WTC11 (cell line): ENCODE results near the gene VCAN. TPM values are rescaled to one million over a fixed set of nuclear protein-coding genes. Genes with fewer than 3 reads are reported as not detected.

Experiments
- ATAC-seq: fragments of 200-7000 bp; cut with Tn5 transposase; 2 replicates; pipeline ENCODE4 v1.10.0; 2021; ENCODE audit warnings: mild to moderate bottlenecking, moderate library complexity
- CTCF ChIA-PET: fragments of 300-600 bp; sonication (Branson Sonifier 250); formaldehyde crosslinking; loops from one replicate; lab custom pipeline; 2021; ENCODE audit warnings: antibody characterized with exemption; lab: Charles Lee
- POLR2A ChIA-PET: fragments of 350-600 bp; sonication (Branson Sonifier 250); formaldehyde crosslinking; loops from one replicate; lab custom pipeline; 2021; ENCODE audit warnings: antibody characterized with exemption; lab: Charles Lee
- DNase-seq: peaks from one replicate; pipeline ENCODE4 v3.0.0; 2021; ENCODE audit warnings: low spot score
- H3K27ac Mint-ChIP-seq: 2 replicates; pipeline ENCODE4 v1.8.0; 2021; ENCODE audit warnings: mixed read lengths
- H3K27me3 Mint-ChIP-seq: 2 replicates; pipeline ENCODE4 v1.8.0; 2021; ENCODE audit warnings: low read depth, mild to moderate bottlenecking, moderate library complexity, mixed read lengths
- H3K36me3 Mint-ChIP-seq: 2 replicates; pipeline ENCODE4 v1.8.0; 2021; ENCODE audit warnings: mixed read lengths
- H3K4me1 Mint-ChIP-seq: 2 replicates; pipeline ENCODE4 v1.8.0; 2022; ENCODE audit warnings: mixed read lengths
- H3K4me3 Mint-ChIP-seq: 2 replicates; pipeline ENCODE4 v1.8.0; 2021; ENCODE audit warnings: mild to moderate bottlenecking, moderate library complexity, mixed read lengths
- H3K9me3 Mint-ChIP-seq: 2 replicates; pipeline ENCODE4 v1.8.0; 2021; ENCODE audit warnings: mixed read lengths
- ATF2 ChIP-seq: sonication (generic); formaldehyde crosslinking; IDR thresholded peaks from 2 replicates; pipeline ENCODE4 v1.8.1; 2022; ENCODE audit warnings: low read depth, missing genetic modification reagents, borderline replicate concordance
- ATF6 ChIP-seq: sonication (generic); formaldehyde crosslinking; IDR thresholded peaks from 2 replicates; pipeline ENCODE4 v1.8.1; 2023; ENCODE audit warnings: mild to moderate bottlenecking, missing genetic modification reagents
- CBFB ChIP-seq: sonication (generic); formaldehyde crosslinking; IDR thresholded peaks from 2 replicates; pipeline ENCODE4 v1.8.1; 2022; ENCODE audit warnings: mild to moderate bottlenecking, low read depth, missing genetic modification reagents
- E2F4 ChIP-seq: sonication (generic); formaldehyde crosslinking; IDR thresholded peaks from 2 replicates; pipeline ENCODE4 v1.8.1; 2022; ENCODE audit warnings: low read depth, mild to moderate bottlenecking, moderate library complexity, missing genetic modification reagents, borderline replicate concordance
- ELF4 ChIP-seq: sonication (generic); formaldehyde crosslinking; IDR thresholded peaks from 2 replicates; pipeline ENCODE4 v1.8.1; 2022; ENCODE audit warnings: low read depth, mild to moderate bottlenecking, moderate library complexity, missing genetic modification reagents
- ETV6 ChIP-seq: sonication (generic); formaldehyde crosslinking; IDR thresholded peaks from 2 replicates; pipeline ENCODE4 v1.8.1; 2022; ENCODE audit warnings: mild to moderate bottlenecking, missing genetic modification reagents
- FOXK1 ChIP-seq: sonication (generic); formaldehyde crosslinking; IDR thresholded peaks from 2 replicates; pipeline ENCODE4 v1.8.0; 2022; ENCODE audit warnings: mild to moderate bottlenecking, moderate library complexity, missing genetic modification reagents
- FOXP1 ChIP-seq: sonication (generic); formaldehyde crosslinking; IDR thresholded peaks from 2 replicates; pipeline ENCODE4 v1.8.0; 2022; ENCODE audit warnings: missing genetic modification reagents, mild to moderate bottlenecking, moderate library complexity, borderline replicate concordance
- GTF2I ChIP-seq: fragments of 250-450 bp; sonication (Bioruptor Pico); conservative IDR thresholded peaks from 2 replicates; pipeline ENCODE4 v1.4.0; 2021; ENCODE audit warnings: mild to moderate bottlenecking
- SP1 ChIP-seq: sonication (generic); formaldehyde crosslinking; conservative IDR thresholded peaks from 2 replicates; pipeline ENCODE4 v1.8.1; 2022; ENCODE audit warnings: missing genetic modification reagents
- TEAD4 ChIP-seq: sonication (generic); formaldehyde crosslinking; IDR thresholded peaks from 2 replicates; pipeline ENCODE4 v1.8.0; 2022; ENCODE audit warnings: mild to moderate bottlenecking, missing genetic modification reagents
- ZNF138 ChIP-seq: sonication (generic); formaldehyde crosslinking; conservative IDR thresholded peaks from 2 replicates; pipeline ENCODE4 v1.8.1; 2022; ENCODE audit warnings: mild to moderate bottlenecking, moderate library complexity, missing genetic modification reagents
- ZNF219 ChIP-seq: sonication (generic); formaldehyde crosslinking; IDR thresholded peaks from 2 replicates; pipeline ENCODE4 v1.8.0; 2023; ENCODE audit warnings: missing genetic modification reagents, mild to moderate bottlenecking, borderline replicate concordance
- ZNF416 ChIP-seq: fragments of 250-450 bp; sonication (Bioruptor Pico); IDR thresholded peaks from 2 replicates; pipeline ENCODE4 v1.9.0; 2021; ENCODE audit warnings: mild to moderate bottlenecking, inconsistent platforms
- ZNF512 ChIP-seq: sonication (generic); formaldehyde crosslinking; IDR thresholded peaks from 2 replicates; pipeline ENCODE4 v1.8.1; 2022; ENCODE audit warnings: missing genetic modification reagents, borderline replicate concordance
- total RNA-seq: library from RNA; stranded (reverse); gene quantifications from 3 replicates; pipeline ENCODE4 v1.2.3, GENCODE V29; 2021
- TF ChIP-seq, protein P1 (sequence below): sonication (generic); formaldehyde crosslinking; IDR thresholded peaks from 2 replicates; pipeline ENCODE4 v1.8.1; 2022; ENCODE audit warnings: mild to moderate bottlenecking, missing genetic modification reagents, moderate library complexity, borderline replicate concordance
- TF ChIP-seq, protein P2 (sequence below): sonication (generic); formaldehyde crosslinking; IDR thresholded peaks from 2 replicates; pipeline ENCODE4 v1.8.1; 2023; ENCODE audit warnings: mild to moderate bottlenecking, moderate library complexity, missing genetic modification reagents
- TF ChIP-seq, protein P3 (sequence below): fragments of 250-450 bp; sonication (Bioruptor Pico); IDR thresholded peaks from 2 replicates; pipeline ENCODE4 v1.9.0; 2021; ENCODE audit warnings: moderate library complexity, mild to moderate bottlenecking, inconsistent platforms, borderline replicate concordance
- TF ChIP-seq, protein P4 (sequence below): sonication (generic); formaldehyde crosslinking; IDR thresholded peaks from 2 replicates; pipeline ENCODE4 v1.8.1; 2023; ENCODE audit warnings: mild to moderate bottlenecking, missing genetic modification reagents, borderline replicate concordance

The VCAN gene
- total RNA-seq, 1 experiment from 2014 or later: 276 TPM

DNA sequence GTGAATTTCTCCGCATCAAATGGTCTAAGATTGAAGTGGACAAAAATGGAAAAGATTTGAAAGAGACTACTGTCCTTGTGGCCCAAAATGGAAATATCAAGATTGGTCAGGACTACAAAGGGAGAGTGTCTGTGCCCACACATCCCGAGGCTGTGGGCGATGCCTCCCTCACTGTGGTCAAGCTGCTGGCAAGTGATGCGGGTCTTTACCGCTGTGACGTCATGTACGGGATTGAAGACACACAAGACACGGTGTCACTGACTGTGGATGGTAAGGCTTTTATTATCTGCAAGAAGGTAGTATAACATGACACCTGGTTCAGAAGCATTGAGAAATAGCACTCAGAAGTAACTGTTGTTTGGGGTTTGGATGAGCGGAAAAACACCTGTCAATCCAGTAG lies 18.7 kb downstream of the VCAN start (continued):
- TF ChIP-seq, protein P1, sequence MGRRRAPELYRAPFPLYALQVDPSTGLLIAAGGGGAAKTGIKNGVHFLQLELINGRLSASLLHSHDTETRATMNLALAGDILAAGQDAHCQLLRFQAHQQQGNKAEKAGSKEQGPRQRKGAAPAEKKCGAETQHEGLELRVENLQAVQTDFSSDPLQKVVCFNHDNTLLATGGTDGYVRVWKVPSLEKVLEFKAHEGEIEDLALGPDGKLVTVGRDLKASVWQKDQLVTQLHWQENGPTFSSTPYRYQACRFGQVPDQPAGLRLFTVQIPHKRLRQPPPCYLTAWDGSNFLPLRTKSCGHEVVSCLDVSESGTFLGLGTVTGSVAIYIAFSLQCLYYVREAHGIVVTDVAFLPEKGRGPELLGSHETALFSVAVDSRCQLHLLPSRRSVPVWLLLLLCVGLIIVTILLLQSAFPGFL (CRISPR knock-in tag): no peak

DNA sequence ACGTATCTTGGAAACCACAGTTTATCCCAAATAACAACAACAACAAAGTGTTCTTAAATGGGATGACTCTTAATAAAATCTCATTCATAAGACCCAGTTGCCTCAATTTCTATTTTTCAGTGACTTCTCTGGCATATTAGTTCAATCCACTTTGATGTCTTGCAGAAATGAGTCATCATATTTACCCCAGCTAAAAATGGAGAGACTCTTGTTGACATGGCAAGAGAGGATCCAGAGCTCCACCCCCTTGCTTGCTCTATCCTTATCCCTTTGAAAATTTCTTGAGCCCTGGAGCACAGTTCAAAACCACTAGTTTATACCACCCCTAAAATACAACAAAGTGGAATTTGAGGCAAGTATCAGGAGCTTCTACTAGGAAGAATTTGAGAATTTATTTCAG lies 20.8 kb downstream of the VCAN start:
- Mint-ChIP-seq H3K4me1 (peaks cover 51% of the 10 kb centered on the region), H3K27ac (peak overlapping the region; percentile 77; the same call in 1 of the 2 replicates), H3K4me3 (no peak overlapping the region), H3K9me3 (no peaks in the 10 kb centered on the region), H3K36me3 (peaks cover 60% of the 10 kb centered on the region), H3K27me3 (no peaks in the 10 kb centered on the region)
- POLR2A ChIA-PET: no interaction called here
- CTCF ChIA-PET: no interaction called here
- ATAC-seq (no peak), DNase-seq (no peak)
- TF ChIP-seq E2F4 (no peak), ZNF416 (CRISPR knock-in tag) (no peak), CBFB (CRISPR knock-in tag) (no peak), ZNF138 (no peak), ATF2 (no peak), ZNF512 (CRISPR knock-in tag) (no peak), ATF6 (CRISPR knock-in tag) (no peak), FOXK1 (CRISPR knock-in tag) (no peak), SP1 (CRISPR knock-in tag) (no peak), ETV6 (CRISPR knock-in tag) (no peak), ZNF219 (CRISPR knock-in tag) (no peak), GTF2I (no peak)
- TF ChIP-seq, protein P2, sequence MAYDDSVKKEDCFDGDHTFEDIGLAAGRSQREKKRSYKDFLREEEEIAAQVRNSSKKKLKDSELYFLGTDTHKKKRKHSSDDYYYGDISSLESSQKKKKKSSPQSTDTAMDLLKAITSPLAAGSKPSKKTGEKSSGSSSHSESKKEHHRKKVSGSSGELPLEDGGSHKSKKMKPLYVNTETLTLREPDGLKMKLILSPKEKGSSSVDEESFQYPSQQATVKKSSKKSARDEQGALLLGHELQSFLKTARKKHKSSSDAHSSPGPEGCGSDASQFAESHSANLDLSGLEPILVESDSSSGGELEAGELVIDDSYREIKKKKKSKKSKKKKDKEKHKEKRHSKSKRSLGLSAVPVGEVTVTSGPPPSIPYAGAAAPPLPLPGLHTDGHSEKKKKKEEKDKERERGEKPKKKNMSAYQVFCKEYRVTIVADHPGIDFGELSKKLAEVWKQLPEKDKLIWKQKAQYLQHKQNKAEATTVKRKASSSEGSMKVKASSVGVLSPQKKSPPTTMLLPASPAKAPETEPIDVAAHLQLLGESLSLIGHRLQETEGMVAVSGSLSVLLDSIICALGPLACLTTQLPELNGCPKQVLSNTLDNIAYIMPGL: no peak

DNA sequence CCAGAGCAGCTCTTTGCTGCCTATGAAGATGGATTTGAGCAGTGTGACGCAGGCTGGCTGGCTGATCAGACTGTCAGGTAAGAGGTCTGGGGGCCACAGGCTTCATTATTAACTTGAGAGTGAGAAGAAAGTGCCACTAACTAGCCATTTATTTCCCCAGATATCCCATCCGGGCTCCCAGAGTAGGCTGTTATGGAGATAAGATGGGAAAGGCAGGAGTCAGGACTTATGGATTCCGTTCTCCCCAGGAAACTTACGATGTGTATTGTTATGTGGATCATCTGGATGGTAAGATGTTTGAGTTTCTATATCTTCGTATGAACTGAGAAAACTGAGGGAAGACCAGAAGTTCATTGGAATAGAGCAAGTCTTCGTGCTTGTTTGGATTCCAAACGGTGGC lies 22.1 kb downstream of the VCAN start:
- H3K27me3 Mint-ChIP-seq: no peaks in the 10 kb centered on the region
- H3K4me3 Mint-ChIP-seq: peak overlapping the region; percentile 32; the same call in 1 of the 2 replicates
- DNase-seq: no peak
- POLR2A ChIA-PET: no interaction called here
- peak; percentile 76 for ATAC-seq
- H3K4me1 Mint-ChIP-seq: peaks cover 52% of the 10 kb centered on the region
- no peaks in the 10 kb centered on the region for H3K9me3 Mint-ChIP-seq
- CTCF ChIA-PET: no interaction called here
- peak overlapping the region; percentile 79 for H3K27ac Mint-ChIP-seq
- peaks cover 69% of the 10 kb centered on the region for H3K36me3 Mint-ChIP-seq
- TF ChIP-seq, protein P3, sequence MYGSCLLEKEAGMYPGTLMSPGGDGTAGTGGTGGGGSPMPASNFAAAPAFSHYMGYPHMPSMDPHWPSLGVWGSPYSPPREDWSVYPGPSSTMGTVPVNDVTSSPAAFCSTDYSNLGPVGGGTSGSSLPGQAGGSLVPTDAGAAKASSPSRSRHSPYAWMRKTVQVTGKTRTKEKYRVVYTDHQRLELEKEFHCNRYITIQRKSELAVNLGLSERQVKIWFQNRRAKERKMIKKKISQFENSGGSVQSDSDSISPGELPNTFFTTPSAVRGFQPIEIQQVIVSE: no peak
- TF ChIP-seq TEAD4 (CRISPR knock-in tag) (no peak), FOXP1 (CRISPR knock-in tag) (no peak), ZNF219 (CRISPR knock-in tag) (no peak), ELF4 (CRISPR knock-in tag) (no peak)
- TF ChIP-seq, protein P4, sequence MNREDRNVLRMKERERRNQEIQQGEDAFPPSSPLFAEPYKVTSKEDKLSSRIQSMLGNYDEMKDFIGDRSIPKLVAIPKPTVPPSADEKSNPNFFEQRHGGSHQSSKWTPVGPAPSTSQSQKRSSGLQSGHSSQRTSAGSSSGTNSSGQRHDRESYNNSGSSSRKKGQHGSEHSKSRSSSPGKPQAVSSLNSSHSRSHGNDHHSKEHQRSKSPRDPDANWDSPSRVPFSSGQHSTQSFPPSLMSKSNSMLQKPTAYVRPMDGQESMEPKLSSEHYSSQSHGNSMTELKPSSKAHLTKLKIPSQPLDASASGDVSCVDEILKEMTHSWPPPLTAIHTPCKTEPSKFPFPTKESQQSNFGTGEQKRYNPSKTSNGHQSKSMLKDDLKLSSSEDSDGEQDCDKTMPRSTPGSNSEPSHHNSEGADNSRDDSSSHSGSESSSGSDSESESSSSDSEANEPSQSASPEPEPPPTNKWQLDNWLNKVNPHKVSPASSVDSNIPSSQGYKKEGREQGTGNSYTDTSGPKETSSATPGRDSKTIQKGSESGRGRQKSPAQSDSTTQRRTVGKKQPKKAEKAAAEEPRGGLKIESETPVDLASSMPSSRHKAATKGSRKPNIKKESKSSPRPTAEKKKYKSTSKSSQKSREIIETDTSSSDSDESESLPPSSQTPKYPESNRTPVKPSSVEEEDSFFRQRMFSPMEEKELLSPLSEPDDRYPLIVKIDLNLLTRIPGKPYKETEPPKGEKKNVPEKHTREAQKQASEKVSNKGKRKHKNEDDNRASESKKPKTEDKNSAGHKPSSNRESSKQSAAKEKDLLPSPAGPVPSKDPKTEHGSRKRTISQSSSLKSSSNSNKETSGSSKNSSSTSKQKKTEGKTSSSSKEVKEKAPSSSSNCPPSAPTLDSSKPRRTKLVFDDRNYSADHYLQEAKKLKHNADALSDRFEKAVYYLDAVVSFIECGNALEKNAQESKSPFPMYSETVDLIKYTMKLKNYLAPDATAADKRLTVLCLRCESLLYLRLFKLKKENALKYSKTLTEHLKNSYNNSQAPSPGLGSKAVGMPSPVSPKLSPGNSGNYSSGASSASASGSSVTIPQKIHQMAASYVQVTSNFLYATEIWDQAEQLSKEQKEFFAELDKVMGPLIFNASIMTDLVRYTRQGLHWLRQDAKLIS (CRISPR knock-in tag): no peak
